MV-4-11 (cell line): Measurements from ENCODE around the gene WNT4.
A peak's percentile ranks its signal among the peaks of the same experiment; 100 is the strongest.

Source experiments
- DNase-seq: peaks from one replicate; lab custom pipeline; 2025; lab: John Stamatoyannopoulos, UW

Gene WNT4

DNA sequence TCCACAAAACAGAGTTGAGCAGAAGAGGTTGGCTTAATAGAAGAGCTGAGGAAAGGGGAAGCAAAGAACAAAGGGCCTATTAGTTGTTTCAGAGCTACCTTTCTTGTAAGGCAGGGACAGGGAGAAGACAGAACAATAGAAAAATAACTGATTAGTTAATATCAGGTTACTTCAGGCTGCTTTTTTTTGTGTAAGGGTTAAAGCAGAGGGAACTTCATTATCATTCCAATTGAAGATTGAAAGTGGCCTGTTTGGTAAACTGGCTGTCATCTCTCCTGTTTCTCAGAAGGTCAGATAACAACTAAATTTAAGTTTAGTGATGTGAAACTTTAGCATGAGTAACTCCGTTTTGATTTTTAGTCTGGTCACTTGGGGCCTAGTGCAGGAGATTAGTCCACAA lies 68.1 kb downstream of the WNT4 start:
- DNase-seq, result peak; percentile 30

- DNase-seq, result no peak
These were observed 71.4 kb downstream of the WNT4 start for GRCh38 chr1:22071511-22071910.
